ENCODE data around the gene PAXX.

PAXX gene

DNA sequence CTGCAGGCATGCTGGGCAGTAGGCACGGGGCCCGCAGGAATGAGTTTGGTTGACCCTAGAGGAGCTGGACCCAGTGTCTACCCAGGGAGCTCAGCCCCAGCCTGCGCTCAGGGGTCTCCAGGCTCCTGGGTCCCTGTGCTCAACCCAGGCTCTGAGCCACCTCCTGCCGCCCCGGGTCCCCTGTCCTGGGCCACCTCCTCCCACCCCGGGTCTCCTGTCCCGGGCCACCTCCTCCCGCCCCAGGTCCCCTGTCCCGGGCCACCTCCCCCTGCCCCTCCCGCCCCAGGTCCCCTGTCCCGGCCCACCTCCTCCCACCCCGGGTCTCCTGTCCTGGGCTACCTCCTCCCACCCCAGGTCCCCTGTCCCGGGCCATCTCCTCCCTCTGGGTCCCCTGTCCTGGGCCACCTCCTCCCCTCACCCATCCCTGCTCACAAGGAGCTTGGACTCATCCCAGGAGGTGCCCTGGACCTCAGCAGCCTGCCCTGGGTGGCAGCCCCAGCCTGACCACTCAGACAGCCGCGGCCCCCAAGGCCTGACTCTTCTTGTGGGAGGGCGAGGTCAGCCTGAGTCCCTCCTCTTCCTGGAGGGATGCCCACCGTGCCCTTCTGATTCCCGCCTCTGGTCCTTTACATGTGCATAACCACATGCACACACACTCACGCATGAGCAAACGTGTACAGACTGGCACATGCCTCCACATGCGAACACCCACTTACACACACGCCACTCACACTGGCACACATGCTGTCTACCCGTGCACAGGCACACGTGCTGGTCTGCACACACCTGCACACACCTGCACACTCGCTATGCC lies 37.7 kb upstream of the PAXX start:
- Histone ChIP-seq H3K9ac (ENCODE audit: low read depth in 1 of 2, low read length in 2 of 2) (no peak overlapping the region), H3K4me3 (ENCODE audit: low read depth in 1 of 2, low read length in 2 of 2) (no peak overlapping the region), H3K9me3 (ENCODE audit: control insufficient read depth in 1 of 2, low read length in 2 of 2) (no peaks in the 10 kb centered on the region), H3K27ac (ENCODE audit: low read depth, low read length) (no peak overlapping the region), H3K27me3 (ENCODE audit: control insufficient read depth in 1 of 2, insufficient read depth in 2 of 2, low read length in 2 of 2) (no peaks in the 10 kb centered on the region), H3K36me3 (ENCODE audit: control insufficient read depth in 1 of 2, insufficient read depth in 2 of 2, low read length in 2 of 2) (no peaks in the 10 kb centered on the region), H3K4me1 (ENCODE audit: control insufficient read depth in 1 of 2, insufficient read depth in 2 of 2, low read length in 2 of 2) (peaks cover 4 to 8% of the 10 kb centered on the region in 2 donors)

- H3K4me3 ChIP-seq (ENCODE audit: low read depth in 1 of 2, low read length in 2 of 2), result no peak overlapping the region
- no peak overlapping the region for H3K9ac ChIP-seq (ENCODE audit: low read depth in 1 of 2, low read length in 2 of 2)
- H3K4me1 ChIP-seq (ENCODE audit: control insufficient read depth in 1 of 2, insufficient read depth in 2 of 2, low read length in 2 of 2), result peaks cover 4 to 7% of the 10 kb centered on the region in 2 donors
- H3K27me3 ChIP-seq (ENCODE audit: control insufficient read depth in 1 of 2, insufficient read depth in 2 of 2, low read length in 2 of 2), result no peaks in the 10 kb centered on the region
- H3K9me3 ChIP-seq (ENCODE audit: control insufficient read depth in 1 of 2, low read length in 2 of 2), result no peaks in the 10 kb centered on the region
- H3K27ac ChIP-seq (ENCODE audit: low read depth, low read length), result no peak overlapping the region
- H3K36me3 ChIP-seq (ENCODE audit: control insufficient read depth in 1 of 2, insufficient read depth in 2 of 2, low read length in 2 of 2), result no peaks in the 10 kb centered on the region
Observed at GRCh38 chr9:136955202-136955942, 36.9 kb upstream of the PAXX start.

GRCh38 chr9:136955943-136956335 lies 36.3 kb upstream of the PAXX start:
- Histone ChIP-seq H3K36me3 (ENCODE audit: control insufficient read depth in 1 of 2, insufficient read depth in 2 of 2, low read length in 2 of 2) (no peaks in the 10 kb centered on the region), H3K9ac (ENCODE audit: low read depth in 1 of 2, low read length in 2 of 2) (no peak overlapping the region), H3K4me3 (ENCODE audit: low read depth in 1 of 2, low read length in 2 of 2) (no peak overlapping the region), H3K27me3 (ENCODE audit: control insufficient read depth in 1 of 2, insufficient read depth in 2 of 2, low read length in 2 of 2) (no peaks in the 10 kb centered on the region), H3K27ac (ENCODE audit: low read depth, low read length) (no peak overlapping the region), H3K9me3 (ENCODE audit: control insufficient read depth in 1 of 2, low read length in 2 of 2) (no peaks in the 10 kb centered on the region), H3K4me1 (ENCODE audit: control insufficient read depth in 1 of 2, insufficient read depth in 2 of 2, low read length in 2 of 2) (peaks cover 0 to 1% of the 10 kb centered on the region in 2 donors)

GRCh38 chr9:136956604-136957003 lies 35.6 kb upstream of the PAXX start:
- H3K36me3 ChIP-seq (ENCODE audit: control insufficient read depth in 1 of 2, insufficient read depth in 2 of 2, low read length in 2 of 2), result no peaks in the 10 kb centered on the region
- no peak overlapping the region for H3K27ac ChIP-seq (ENCODE audit: low read depth, low read length)
- no peak overlapping the region for H3K4me3 ChIP-seq (ENCODE audit: low read depth in 1 of 2, low read length in 2 of 2)
- no peaks in the 10 kb centered on the region for H3K9me3 ChIP-seq (ENCODE audit: control insufficient read depth in 1 of 2, low read length in 2 of 2)
- H3K27me3 ChIP-seq (ENCODE audit: control insufficient read depth in 1 of 2, insufficient read depth in 2 of 2, low read length in 2 of 2), result no peaks in the 10 kb centered on the region
- no peak overlapping the region for H3K9ac ChIP-seq (ENCODE audit: low read depth in 1 of 2, low read length in 2 of 2)
- no peaks in the 10 kb centered on the region for H3K4me1 ChIP-seq (ENCODE audit: control insufficient read depth in 1 of 2, insufficient read depth in 2 of 2, low read length in 2 of 2)

- Histone ChIP-seq H3K27me3 (ENCODE audit: control insufficient read depth in 1 of 2, insufficient read depth in 2 of 2, low read length in 2 of 2) (no peaks in the 10 kb centered on the region), H3K9me3 (ENCODE audit: control insufficient read depth in 1 of 2, low read length in 2 of 2) (no peaks in the 10 kb centered on the region), H3K4me1 (ENCODE audit: control insufficient read depth in 1 of 2, insufficient read depth in 2 of 2, low read length in 2 of 2) (no peaks in the 10 kb centered on the region), H3K4me3 (ENCODE audit: low read depth in 1 of 2, low read length in 2 of 2) (no peak overlapping the region), H3K36me3 (ENCODE audit: control insufficient read depth in 1 of 2, insufficient read depth in 2 of 2, low read length in 2 of 2) (no peaks in the 10 kb centered on the region), H3K9ac (ENCODE audit: low read depth in 1 of 2, low read length in 2 of 2) (no peak overlapping the region), H3K27ac (ENCODE audit: low read depth, low read length) (no peak overlapping the region)
Observed at GRCh38 chr9:136957461-136957860, 34.8 kb upstream of the PAXX start.

- Histone ChIP-seq H3K9ac (ENCODE audit: low read depth in 1 of 2, low read length in 2 of 2) (no peak overlapping the region), H3K36me3 (ENCODE audit: control insufficient read depth in 1 of 2, insufficient read depth in 2 of 2, low read length in 2 of 2) (no peaks in the 10 kb centered on the region), H3K9me3 (ENCODE audit: control insufficient read depth in 1 of 2, low read length in 2 of 2) (no peaks in the 10 kb centered on the region), H3K4me3 (ENCODE audit: low read depth in 1 of 2, low read length in 2 of 2) (no peak overlapping the region), H3K27me3 (ENCODE audit: control insufficient read depth in 1 of 2, insufficient read depth in 2 of 2, low read length in 2 of 2) (no peaks in the 10 kb centered on the region), H3K4me1 (ENCODE audit: control insufficient read depth in 1 of 2, insufficient read depth in 2 of 2, low read length in 2 of 2) (no peaks in the 10 kb centered on the region), H3K27ac (ENCODE audit: low read depth, low read length) (no peak overlapping the region)
Observed at GRCh38 chr9:136957901-136958300, 34.3 kb upstream of the PAXX start.

DNA sequence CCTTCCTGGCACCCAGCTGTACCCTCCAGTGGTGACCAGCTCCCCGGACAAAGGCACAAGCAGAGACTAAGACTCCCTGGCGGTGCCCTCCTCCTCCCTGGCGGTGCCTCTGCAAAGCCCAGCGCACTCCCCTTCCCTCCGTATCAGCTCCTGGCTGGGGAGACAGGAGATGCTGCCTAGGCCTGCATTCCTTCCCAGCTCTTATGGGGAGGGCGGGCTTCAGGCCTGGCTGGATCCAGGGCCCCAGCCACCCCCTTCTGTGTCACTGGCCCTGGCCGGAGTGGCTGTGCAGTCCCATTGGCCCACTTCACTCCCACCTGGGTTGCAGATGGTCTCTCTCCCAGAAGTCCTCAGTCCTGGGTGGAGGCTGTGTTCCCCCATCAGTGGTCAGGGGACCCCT lies 33.7 kb upstream of the PAXX start:
- Histone ChIP-seq H3K4me1 (ENCODE audit: control insufficient read depth in 1 of 2, insufficient read depth in 2 of 2, low read length in 2 of 2) (no peaks in the 10 kb centered on the region), H3K27ac (ENCODE audit: low read depth, low read length) (no peak overlapping the region), H3K36me3 (ENCODE audit: control insufficient read depth in 1 of 2, insufficient read depth in 2 of 2, low read length in 2 of 2) (no peaks in the 10 kb centered on the region), H3K27me3 (ENCODE audit: control insufficient read depth in 1 of 2, insufficient read depth in 2 of 2, low read length in 2 of 2) (no peaks in the 10 kb centered on the region), H3K9ac (ENCODE audit: low read depth in 1 of 2, low read length in 2 of 2) (no peak overlapping the region), H3K4me3 (ENCODE audit: low read depth in 1 of 2, low read length in 2 of 2) (no peak overlapping the region), H3K9me3 (ENCODE audit: control insufficient read depth in 1 of 2, low read length in 2 of 2) (no peaks in the 10 kb centered on the region)

DNA sequence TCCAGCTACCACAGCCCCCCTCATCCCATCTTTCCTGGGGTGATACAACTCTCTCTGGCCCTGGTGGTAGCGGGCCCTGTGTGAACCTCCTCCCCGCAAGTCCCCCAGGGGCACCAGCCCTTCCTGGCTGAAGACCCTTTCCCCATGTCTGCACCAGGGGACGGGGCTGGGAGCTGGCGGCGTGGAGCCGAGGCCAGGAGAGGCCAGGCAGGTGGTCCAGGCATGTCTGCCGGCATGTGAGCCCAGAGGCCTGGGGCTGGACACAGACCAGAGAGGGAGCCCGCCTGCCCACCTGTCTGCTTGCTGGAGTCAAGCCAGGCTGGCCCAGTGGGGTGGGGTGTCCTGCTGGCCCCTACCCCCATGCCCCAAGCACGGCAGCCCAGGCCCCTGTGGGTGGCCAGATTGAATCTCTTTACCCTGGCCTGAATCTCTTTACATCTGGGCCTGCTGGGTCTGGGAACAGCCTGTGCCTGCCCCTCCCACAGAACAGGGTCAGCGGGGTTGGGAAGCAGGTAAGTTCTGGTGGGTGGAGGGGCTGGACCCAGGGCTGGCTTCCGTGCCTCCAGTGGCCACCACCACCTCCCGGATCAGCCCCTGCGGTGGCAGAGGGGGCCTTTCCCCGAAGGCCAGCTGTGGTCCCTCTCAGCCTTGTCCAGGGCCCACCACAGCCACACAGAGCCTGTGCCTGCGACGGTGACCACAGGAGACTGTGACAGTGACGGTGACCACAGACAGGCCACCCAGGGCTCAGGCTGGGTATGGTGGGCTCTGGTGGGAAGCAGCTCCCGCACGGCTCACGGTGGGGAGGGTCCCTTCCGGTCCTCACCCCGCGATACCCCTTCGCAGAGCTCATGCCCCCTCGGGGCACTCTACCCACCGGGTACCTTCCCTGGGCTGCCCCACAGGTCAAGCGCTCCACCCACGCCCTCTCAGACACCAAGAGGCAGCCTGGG lies 33.0 kb upstream of the PAXX start:
- H3K27me3 ChIP-seq (ENCODE audit: control insufficient read depth in 1 of 2, insufficient read depth in 2 of 2, low read length in 2 of 2), result no peaks in the 10 kb centered on the region
- H3K9ac ChIP-seq (ENCODE audit: low read depth in 1 of 2, low read length in 2 of 2), result no peak overlapping the region
- H3K9me3 ChIP-seq (ENCODE audit: control insufficient read depth in 1 of 2, low read length in 2 of 2), result no peaks in the 10 kb centered on the region
- no peak overlapping the region for H3K27ac ChIP-seq (ENCODE audit: low read depth, low read length)
- H3K4me3 ChIP-seq (ENCODE audit: low read depth in 1 of 2, low read length in 2 of 2), result no peak overlapping the region
- peaks cover 2% of the 10 kb centered on the region in 2 donors for H3K4me1 ChIP-seq (ENCODE audit: control insufficient read depth in 1 of 2, insufficient read depth in 2 of 2, low read length in 2 of 2)
- H3K36me3 ChIP-seq (ENCODE audit: control insufficient read depth in 1 of 2, insufficient read depth in 2 of 2, low read length in 2 of 2), result no peaks in the 10 kb centered on the region

GRCh38 chr9:136960212-136960937 lies 31.8 kb upstream of the PAXX start:
- no peak overlapping the region for H3K9ac ChIP-seq (ENCODE audit: low read depth in 1 of 2, low read length in 2 of 2)
- peaks cover 9% of the 10 kb centered on the region in 2 donors for H3K4me1 ChIP-seq (ENCODE audit: control insufficient read depth in 1 of 2, insufficient read depth in 2 of 2, low read length in 2 of 2)
- H3K36me3 ChIP-seq (ENCODE audit: control insufficient read depth in 1 of 2, insufficient read depth in 2 of 2, low read length in 2 of 2), result no peaks in the 10 kb centered on the region
- H3K27ac ChIP-seq (ENCODE audit: low read depth, low read length), result no peak overlapping the region
- no peaks in the 10 kb centered on the region for H3K9me3 ChIP-seq (ENCODE audit: control insufficient read depth in 1 of 2, low read length in 2 of 2)
- no peaks in the 10 kb centered on the region for H3K27me3 ChIP-seq (ENCODE audit: control insufficient read depth in 1 of 2, insufficient read depth in 2 of 2, low read length in 2 of 2)
- H3K4me3 ChIP-seq (ENCODE audit: low read depth in 1 of 2, low read length in 2 of 2), result no peak overlapping the region
